Lower lobe of right lung (tissue), 2 donors: ENCODE measurements around the gene VAX1. TPM values are rescaled to one million over a fixed set of nuclear protein-coding genes. Genes with fewer than 3 reads are reported as not detected.

Experiments
- ATAC-seq, 2 donors: fragments of 200-7000 bp; cut with Tn5 transposase; one replicate each; pipeline ENCODE4 v1.9.1; 2020 to 2022; ENCODE audit warnings: mild to moderate bottlenecking in 2 of 2, moderate library complexity in 2 of 2
- DNase-seq: peaks from one replicate; pipeline ENCODE4 v3.0.0-alpha.2; 2020
- H3K27ac ChIP-seq: fragments of 200-600 bp; one replicate; pipeline ENCODE4 v1.8.0; 2022
- H3K27me3 ChIP-seq: fragments of 200-600 bp; one replicate; pipeline ENCODE4 v1.8.0; 2022; ENCODE audit warnings: low read depth
- H3K36me3 ChIP-seq: fragments of 200-600 bp; one replicate; pipeline ENCODE4 v1.8.0; 2022; ENCODE audit warnings: mild to moderate bottlenecking
- H3K4me1 ChIP-seq: fragments of 200-600 bp; one replicate; pipeline ENCODE4 v1.8.0; 2022
- H3K4me3 ChIP-seq: fragments of 200-600 bp; one replicate; pipeline ENCODE4 v1.8.0; 2022; ENCODE audit warnings: mild to moderate bottlenecking
- H3K9me3 ChIP-seq: fragments of 200-600 bp; one replicate; pipeline ENCODE4 v1.8.0; 2022
- CTCF ChIP-seq: fragments of 200-600 bp; IDR thresholded peaks from one replicate; pipeline ENCODE4 v1.8.0; 2022; ENCODE audit warnings: antibody characterized with exemption, mild to moderate bottlenecking
- intact Hi-C: fragments of 100-400 bp; cut with DNase I; formaldehyde crosslinking; loops from one replicate; pipeline ENCODE4 v1.11.0; 2022
- total RNA-seq: library from RNA; stranded (reverse); fragmentation: NEBNext Ultra II Directional; extraction: Animal tissue kit (Norgen Biotek cat#: 25700); gene quantifications from one replicate; pipeline ENCODE4 v1.2.1, GENCODE V29; 2021
- donor health status: DM: no; HTN: yes; CAD: no; lungs with severe emphysema.

The VAX1 gene
- total RNA-seq, 1 donor from 2014 or later = not detected

- ATAC-seq (no peak), DNase-seq (no peak)
- no peak overlapping the region for H3K27ac ChIP-seq
- H3K36me3 ChIP-seq = no peaks in the 10 kb centered on the region
- H3K27me3 ChIP-seq = peaks cover 97% of the 10 kb centered on the region
- H3K4me3 ChIP-seq = no peak overlapping the region
- peaks cover 20% of the 10 kb centered on the region for H3K4me1 ChIP-seq
- H3K9me3 ChIP-seq = peaks cover 5% of the 10 kb centered on the region
- TF ChIP-seq CTCF = no peak
- intact Hi-C loops = no loop called here
These were observed 1.8 kb upstream of the VAX1 start for GRCh38 chr10:117139581-117140524.

DNA sequence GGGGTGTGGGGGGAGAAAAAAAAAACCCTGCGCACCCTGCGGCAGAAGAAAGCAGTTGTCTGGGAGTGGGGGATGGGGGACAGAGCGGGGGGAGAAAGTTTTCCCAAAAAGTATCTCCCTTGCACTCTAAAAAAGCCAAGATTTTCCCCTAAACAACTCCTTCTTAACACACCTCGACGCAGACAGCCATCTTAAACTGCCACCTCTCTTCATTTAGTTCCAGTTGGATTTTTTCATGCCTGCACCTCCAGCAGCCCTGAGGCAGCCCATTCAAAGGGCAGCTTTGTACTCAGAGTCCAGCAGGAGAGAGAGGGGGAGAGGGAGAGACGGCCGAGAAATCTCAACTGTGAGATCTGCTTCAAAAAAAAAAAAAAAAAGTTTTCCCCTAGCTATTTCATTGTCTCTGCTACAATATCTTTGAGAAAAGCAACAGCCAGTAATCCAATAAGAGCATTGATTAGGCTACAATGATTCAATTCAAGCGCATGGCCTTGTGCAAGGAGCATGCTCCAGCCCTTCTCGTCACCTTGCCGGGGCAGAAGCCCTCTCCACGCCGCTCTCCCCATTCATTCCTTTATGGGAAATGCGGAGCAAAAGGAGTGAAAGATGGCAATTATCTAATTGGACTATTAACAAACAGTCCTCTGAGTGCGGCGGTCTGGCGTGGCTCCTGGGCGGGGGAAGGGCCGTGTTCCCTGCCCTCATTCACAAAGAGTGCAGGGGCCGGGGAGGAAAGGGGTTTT lies 939 bp upstream of the VAX1 start:
- Histone ChIP-seq H3K4me3 (no peak overlapping the region), H3K9me3 (no peaks in the 10 kb centered on the region), H3K36me3 (no peaks in the 10 kb centered on the region), H3K4me1 (peaks cover 24% of the 10 kb centered on the region), H3K27ac (no peak overlapping the region), H3K27me3 (peaks cover 96% of the 10 kb centered on the region)
- intact Hi-C loops = no loop called here
- TF ChIP-seq CTCF = no peak
- ATAC-seq (no peak), DNase-seq (no peak)

DNA sequence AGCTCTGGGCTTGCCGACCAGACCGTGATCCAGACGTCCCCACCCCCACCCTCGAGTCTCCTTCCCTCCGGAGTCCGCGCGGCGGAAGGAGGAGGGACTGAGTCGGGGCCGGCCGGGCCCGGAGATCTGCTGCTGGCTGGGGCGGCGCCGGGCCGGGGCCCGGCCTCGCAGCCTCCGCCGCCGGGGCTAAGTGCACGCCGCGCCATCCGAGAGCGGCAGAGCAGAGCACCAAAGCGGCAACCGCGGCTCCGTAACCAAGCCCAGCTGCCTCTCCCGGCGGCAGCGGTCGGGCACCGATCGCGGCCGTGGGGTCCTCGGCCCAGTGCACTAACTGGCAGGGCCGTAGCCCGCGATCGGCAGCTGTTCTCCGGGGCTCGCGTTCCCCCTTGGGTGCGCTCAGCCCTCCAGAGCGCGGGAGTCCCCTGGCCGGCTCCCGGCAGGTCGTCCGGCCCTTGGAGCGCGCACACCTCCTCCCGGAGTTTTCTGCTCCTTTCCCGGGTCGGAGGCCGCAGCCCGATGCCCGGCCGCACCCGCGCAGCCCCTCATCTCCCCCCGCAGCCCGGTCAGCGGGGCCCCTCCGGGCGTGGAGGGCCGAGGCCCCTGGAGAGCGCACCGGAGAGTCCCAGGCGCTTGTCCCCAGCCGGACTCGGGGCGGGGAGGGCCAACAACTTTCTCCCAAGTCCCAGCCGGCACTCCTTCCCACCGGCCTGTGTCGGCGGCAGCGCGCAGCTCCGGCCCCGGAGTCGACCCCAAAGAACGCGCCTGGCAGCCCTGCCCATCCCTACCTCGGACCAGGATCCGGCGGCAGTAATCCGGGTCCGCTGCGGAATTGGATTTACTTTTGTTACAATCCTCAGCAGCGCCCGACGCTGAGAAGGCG lies 799 bp downstream of the VAX1 start:
- H3K36me3 ChIP-seq = no peaks in the 10 kb centered on the region
- DNase-seq = no peak
- peaks cover 41% of the 10 kb centered on the region for H3K4me1 ChIP-seq
- H3K27me3 ChIP-seq = peaks cover 96% of the 10 kb centered on the region
- peak overlapping the region; percentile 33 for H3K4me3 ChIP-seq
- H3K27ac ChIP-seq = no peak overlapping the region
- peak; percentile 35 to 64 for ATAC-seq
- intact Hi-C loops = no loop called here
- H3K9me3 ChIP-seq = no peaks in the 10 kb centered on the region
- TF ChIP-seq CTCF = no peak

GRCh38 chr10:117136391-117136975 lies 1.6 kb downstream of the VAX1 start:
- DNase-seq (no peak), ATAC-seq (no peak)
- TF ChIP-seq CTCF = no peak
- H3K27me3 ChIP-seq = peaks cover 96% of the 10 kb centered on the region
- H3K27ac ChIP-seq = no peak overlapping the region
- H3K36me3 ChIP-seq = no peaks in the 10 kb centered on the region
- peaks cover 49% of the 10 kb centered on the region for H3K4me1 ChIP-seq
- intact Hi-C loops = no loop called here
- H3K9me3 ChIP-seq = no peaks in the 10 kb centered on the region
- peak overlapping the region; percentile 33 for H3K4me3 ChIP-seq
